HS-27A (cell line): Measurements from ENCODE around the gene EPB41L3.

ENCODE experiments used
- DNase-seq: peaks from one replicate; pipeline ENCODE4 v3.0.0-alpha.2; 2012; ENCODE audit warnings: low read depth, missing footprints

Gene EPB41L3

DNA sequence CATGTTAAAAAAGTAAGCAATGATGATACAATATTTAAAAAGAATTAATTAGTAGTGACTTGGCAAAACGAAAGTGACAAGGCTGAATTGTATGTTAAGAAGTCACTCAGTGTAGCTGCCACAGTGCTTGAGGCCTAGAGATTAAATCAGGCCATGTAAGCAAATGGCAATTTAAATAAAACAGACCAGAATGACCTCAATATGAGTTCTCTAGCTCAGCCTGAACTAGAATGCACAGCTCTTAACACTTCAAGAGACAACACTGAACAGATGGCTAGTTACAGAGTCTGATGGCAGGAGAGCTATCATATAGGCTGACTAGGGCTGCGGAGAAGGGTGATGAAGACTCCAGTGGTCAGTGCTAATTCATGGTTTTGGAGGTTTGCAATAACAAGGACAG, 130.3 kb downstream of the EPB41L3 start:
- DNase-seq, result no peak

DNA sequence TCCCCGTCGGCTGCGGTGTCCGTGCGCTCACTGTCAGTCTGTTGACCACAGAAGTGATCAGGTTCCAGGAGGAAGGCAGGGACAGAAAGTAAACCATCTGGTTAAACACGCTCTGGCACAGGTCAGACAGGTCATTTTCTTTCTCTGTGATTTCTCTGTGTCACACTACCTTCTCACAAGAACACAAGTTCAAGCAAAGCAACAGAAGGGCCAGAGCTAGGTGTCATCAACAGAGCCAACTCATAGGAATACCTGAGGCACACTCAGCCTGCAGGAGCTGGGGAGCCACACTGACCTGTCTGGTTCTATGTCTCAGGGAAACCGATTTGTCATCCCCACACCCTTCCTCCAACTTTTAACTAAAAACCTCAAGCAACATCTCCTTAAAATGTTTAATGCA, 133.2 kb downstream of the EPB41L3 start:
- DNase-seq, result no peak

DNA sequence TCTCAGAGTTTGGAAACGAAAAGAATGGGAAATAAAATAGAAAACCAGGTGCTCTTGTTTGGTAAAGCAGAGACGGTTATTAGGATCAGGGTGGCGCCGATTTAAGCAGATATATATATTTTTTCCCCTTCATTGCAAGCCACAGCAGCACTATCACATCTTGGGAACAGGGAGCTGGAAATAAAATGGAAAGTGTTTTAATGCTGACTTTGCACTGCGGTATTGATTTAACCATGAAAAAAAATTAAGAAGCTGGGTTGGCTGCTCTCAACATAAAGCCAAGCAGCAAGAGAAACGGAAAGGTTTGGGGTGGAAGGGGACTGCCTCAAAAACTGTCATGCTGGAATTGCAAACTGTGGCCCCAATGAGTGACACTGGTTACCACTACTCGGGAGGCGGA, 145.5 kb downstream of the EPB41L3 start:
- no peak for DNase-seq

GRCh38 chr18:5397102-5397501, 146.7 kb downstream of the EPB41L3 start:
- DNase-seq, result no peak

- no peak for DNase-seq
These were observed 147.8 kb downstream of the EPB41L3 start for GRCh38 chr18:5395860-5396448.

GRCh38 chr18:5393779-5394178, 150.0 kb downstream of the EPB41L3 start:
- DNase-seq, result no peak

DNA sequence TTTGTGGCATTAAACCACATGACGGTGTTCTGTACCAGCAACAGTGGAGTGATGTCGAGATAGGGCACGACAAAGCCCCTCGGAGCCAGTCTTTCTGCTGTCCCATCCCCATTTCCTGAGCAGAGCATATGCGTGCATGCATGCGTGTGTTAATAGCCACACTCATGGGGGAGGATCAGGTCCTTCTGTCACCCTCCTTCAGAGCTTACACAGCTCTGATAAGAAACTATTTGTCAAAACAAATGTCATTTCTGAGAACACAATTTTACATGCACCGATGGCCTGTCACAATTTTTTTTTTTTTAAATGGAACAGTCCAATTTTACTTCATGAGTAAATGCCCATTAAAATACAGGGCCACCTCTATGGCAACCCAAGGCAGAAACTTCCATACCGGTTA, 152.4 kb downstream of the EPB41L3 start:
- no peak for DNase-seq

- no peak for DNase-seq
These were observed 154.4 kb downstream of the EPB41L3 start for GRCh38 chr18:5389356-5389755.

DNA sequence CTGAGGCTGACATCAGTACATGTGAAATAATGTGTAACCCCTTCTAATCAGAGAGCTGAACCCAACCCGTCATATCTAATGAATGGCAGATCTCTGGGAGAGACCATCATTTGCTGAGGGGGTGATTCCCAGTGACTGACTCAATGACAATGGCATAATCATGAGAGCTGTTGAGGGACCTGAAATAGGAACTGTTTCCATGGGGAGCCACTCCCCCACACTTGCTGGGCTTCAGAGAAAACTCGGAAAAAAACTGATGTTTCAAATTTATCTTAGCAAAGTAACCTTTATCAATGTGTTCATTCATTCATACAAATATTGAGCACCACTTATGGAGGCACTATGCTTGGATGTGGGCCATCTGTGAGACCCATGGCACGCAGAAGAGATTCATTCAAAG, 154.9 kb downstream of the EPB41L3 start:
- no peak for DNase-seq

DNA sequence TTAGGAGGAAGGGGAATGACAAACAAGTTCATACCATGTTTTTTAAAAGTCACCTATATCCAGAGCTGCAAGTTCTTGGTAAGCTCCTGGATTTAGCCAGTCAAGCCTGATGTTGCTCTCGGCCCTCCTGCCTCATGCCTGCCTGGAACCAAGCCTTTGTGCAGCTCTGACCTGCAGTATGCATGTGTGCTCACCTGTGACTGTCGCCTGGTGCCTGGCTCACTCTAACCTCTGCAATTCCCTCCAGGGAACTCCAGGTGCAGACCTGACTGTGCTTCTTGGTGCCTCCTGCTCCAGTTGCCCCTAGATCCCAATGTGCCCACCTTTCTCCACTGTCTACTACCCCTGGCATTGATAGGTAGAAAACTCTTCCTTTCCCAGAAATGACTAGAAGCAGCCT, 163.2 kb downstream of the EPB41L3 start:
- no peak for DNase-seq

- DNase-seq, result no peak
These were observed 166.8 kb downstream of the EPB41L3 start for GRCh38 chr18:5376986-5377385.

DNA sequence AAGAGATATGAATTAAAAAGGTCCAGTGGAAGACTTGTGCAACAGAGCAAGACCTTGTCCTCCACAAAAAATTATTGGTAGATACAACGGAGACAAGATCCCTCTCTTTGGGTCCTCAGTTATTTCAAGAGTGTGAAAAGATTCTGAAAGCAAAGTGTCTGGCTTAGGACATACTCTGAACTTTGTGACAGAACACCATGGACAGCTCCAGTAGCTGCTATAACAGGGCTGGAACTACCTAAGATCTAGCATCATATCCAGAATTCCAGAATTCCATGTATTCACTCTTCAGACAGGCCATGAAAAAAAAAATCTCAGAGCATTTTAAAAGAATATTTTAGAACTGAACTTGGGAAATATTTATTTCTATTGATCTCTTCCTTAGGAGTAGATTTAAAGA, 173.5 kb downstream of the EPB41L3 start:
- DNase-seq, result no peak

- no peak for DNase-seq
These were observed 174.3 kb downstream of the EPB41L3 start for GRCh38 chr18:5369513-5369912.

DNA sequence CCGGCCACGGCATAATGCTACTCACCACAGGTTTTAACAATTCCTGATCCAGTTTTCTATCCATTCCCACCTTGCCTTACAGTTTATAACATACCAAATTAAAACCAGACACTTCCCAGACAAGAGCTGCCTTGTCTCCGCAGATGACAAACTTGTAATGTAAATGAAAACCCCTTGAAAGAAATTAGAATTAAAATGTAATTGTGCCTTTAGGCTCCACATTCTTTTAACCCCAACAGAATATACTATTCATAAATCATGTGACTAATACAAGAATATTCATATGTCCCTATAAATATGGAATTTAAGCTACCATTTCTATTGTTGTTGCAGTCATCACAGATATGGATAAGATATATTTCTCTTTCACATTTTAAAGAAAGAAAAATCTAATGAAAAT, 178.4 kb downstream of the EPB41L3 start:
- no peak for DNase-seq

DNA sequence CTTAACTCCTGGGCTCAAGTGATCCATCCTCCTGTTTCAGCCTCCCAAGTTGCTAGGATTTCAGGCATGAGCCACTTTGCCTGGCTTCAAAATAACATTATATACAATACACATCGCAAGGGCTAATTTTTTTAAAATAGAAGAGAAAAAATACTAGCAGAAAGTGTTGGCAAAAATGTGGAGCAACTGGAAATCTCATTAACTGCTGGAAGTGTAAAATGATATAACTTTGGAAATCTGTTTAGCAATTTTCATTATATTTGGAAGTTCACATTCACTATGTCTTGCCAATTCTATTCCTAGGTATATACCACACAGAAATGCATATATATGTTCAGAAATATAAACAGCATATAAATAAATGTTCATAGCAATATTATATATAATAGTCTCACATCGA, 193.2 kb downstream of the EPB41L3 start:
- DNase-seq, result no peak
